Measurements from ENCODE around the gene ANGPT4.
"Not testable (repeated sequence)": the region's sequence is repeated elsewhere in the genome, so short reads cannot be mapped to it uniquely, and the experiment has no call there.

ANGPT4 gene

DNA sequence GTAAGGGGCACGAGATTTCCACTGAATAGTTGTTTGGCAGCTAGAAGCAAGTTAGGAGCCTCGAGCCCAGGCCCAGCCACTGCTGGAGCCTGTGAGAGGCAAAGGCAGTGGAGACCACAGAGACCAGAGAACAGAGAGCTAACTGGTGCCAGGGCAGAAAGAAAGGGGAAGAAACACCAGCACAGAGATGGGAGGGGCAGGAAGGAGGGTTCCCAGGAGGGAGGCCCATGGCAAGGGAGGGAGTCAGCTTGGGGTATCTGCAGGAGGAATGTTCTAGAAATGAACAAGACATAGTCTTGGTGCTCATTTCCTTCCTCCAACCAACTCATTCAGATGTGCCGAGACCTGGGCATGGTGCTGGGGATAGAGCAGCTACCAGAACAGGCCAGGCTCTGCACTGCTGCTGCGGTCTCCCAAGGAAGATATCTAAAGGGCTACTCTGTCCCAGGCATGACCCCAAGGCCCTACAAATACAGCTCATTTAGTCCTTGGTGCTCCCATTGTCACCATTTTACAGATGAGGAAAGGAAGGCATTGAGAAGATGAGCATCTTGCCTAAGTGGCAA is 10.7 kb downstream of the ANGPT4 start:
- DNase-seq = no peak

- DNase-seq = no peak
Observed at GRCh38 chr20:904039-904545, 12.0 kb downstream of the ANGPT4 start.

DNA sequence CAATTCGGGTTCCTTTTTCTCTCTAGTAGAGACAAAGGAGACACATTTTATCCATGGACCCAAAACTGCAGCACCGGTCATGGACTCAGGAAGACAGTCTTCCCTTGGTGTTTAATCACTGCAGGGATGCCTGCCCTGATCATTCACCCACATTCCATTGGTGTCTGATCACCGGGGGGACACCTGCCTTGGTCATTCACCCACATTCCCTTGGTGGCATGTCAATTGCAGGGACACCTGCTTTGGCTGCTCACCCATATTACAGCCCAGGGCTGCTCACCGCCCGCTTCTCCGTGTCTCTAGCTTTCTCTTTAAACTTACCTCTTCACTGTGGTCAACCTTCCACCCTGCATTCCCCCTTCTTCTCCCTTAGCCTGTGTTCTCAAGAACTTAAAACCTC is 18.7 kb downstream of the ANGPT4 start:
- DNase-seq = not testable (repeated sequence)

DNA sequence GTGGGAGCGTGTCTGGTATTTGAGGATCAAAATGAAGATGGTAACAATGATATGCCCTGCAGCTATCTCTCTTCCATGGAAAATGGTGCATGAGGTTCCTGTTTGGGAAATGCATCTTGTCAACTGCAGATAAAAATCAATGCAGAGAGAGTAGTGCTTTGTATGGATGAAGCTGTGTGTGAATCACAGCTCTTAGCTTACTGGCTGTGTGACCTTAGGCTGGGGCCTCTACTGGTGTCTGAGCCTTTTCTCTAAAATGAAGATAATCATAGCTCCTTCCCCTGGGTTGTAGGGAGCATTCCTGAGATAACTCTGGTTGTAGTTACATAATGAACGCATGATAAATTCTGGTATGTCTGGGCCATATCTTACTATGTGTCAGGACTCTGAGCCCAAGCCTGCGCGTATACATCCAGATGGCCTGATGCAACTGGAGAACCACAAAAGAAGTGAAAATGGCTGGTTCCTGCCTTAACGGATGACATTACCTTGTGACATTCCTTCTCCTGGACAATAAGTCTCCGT is 19.6 kb downstream of the ANGPT4 start:
- no peak for DNase-seq

DNA sequence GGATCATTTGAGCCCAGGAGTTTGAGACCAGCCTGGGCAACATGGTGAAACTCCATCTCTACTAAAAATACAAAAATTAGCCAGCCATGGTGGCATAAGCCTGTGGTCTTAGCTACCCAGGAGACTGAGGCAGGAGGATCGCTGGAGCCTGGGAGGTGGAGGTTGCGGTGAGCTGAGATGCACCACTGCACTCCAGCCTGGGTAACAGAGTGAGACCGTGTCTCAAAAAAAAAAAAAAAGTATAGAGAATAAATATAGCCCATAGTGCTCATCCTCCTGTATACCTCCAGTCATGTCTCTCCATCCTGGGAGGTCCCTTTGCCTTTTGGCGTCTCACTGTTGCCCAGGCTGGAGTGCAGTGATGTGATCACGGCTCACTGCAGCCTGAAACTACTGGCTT is 23.8 kb downstream of the ANGPT4 start:
- not testable (repeated sequence) for DNase-seq

GRCh38 chr20:891706-892080 is 24.4 kb downstream of the ANGPT4 start:
- DNase-seq = no peak

DNA sequence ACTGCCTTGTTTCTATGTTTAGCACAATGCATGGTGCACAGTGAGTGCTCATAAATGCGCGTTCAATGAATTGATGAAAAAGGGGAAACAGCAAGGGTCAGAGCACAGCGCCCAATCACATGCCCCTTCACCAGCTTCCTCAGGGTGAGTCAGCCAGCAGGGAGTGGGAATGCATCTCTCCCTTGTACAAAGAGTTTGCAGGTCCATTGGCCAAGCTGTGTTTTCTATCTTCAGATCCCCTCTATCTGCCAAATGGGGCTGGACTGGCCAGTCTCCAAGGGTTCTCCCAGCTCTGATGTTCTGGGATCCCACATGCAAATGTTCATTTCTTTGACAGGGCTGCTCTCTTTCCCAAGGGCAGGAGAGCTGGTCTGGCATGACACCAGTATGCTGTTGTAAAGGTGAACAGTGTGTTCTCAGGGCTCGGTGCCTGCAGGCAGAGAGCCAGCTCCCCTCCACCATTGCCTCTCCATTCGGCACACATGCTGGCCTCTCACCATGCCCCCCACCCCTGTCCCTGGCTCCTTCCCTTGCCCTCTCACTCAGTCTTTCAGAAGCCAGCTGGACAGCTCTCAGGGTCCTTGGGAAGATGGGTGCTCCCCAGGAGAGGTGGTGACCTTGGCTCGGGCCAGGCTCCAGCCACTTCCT is 25.0 kb downstream of the ANGPT4 start:
- no peak for DNase-seq

GRCh38 chr20:890666-891057 is 25.5 kb downstream of the ANGPT4 start:
- DNase-seq = no peak

DNA sequence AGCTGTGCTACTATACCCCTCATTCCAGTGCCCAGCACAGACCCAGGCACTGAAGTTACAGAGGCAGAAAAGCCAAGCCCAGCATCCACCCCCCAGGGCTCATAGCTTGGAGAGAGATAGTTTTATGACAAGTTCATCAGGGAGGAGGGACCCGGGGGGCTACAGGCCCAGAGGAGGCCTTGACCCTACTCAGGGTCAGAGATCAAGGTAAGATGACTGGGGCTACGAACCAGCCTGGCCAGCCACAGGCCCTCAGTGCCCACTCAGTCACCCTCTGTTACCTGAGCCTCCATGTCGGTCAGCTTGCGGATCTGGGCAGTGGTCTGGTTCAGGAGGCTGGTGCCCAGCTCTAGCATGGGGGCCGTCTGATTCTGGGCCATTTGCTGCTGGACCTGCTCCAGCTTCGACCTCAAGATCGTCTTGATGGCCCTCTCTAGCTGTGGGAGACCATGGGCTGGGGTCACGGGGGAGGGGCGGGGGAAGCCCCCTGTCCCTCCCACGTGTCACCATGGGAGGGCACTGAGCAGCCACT is 26.1 kb downstream of the ANGPT4 start:
- no peak for DNase-seq

DNA sequence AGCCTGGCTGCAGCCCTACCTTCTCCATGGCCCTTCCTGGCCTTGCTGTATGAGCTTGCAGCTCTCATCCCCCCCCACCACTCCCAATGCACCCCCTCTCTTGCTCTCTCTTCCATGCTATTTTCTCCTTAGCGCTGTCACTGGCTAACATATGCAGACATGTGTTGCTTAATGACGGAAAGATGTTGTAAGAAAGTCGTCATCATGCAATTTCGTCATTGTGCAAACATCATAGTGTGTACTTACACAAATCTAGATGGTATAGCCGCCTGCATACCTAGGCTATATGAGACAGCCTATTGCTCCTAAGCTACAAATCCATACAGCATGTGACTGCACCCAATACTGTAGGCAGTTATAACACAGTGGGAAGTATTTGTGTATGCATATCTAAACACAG is 27.0 kb downstream of the ANGPT4 start:
- DNase-seq = no peak

DNA sequence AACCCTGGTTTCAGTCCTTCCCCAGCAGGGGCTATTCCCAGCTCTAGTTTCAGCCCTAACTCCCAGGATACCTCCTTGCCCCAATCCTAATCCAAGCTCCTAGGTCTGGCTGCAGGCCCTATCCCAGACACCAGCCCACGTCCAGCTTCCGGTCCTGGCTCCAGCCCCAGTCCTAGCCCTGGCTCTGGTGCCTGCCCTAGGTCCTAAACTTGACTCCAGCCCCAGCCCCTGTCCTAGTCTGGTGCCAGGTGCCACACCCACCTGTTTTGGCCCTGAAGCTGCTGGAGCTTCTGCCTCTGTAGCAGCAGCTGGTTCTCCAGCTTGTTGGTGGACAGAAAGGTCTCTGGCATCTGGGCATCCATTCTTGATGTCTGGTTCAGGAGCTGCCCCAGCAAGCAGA is 28.1 kb downstream of the ANGPT4 start:
- DNase-seq = no peak

DNA sequence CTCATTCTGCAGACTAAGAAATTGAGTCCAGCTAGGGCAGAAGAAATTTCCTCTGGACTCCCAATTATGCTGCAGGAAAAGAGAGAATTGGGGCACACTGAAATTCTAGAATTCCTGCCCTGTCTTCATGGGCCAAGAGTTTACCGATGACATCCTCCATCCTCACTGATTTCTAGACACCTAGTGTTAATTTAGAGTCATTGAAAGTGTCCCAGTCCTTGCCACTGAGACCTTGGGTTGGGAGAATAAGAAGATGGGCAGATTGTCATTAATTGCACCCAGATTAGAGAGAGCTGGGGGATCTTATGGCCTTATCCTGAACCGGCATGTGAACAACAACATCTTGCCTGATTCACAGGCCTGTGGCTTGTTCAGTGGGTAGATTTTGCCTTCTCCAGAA is 29.0 kb downstream of the ANGPT4 start:
- no peak for DNase-seq

- no peak for DNase-seq
Observed at GRCh38 chr20:884983-885952, 30.9 kb downstream of the ANGPT4 start.

GRCh38 chr20:881783-882144 is 34.4 kb downstream of the ANGPT4 start:
- no peak for DNase-seq

DNA sequence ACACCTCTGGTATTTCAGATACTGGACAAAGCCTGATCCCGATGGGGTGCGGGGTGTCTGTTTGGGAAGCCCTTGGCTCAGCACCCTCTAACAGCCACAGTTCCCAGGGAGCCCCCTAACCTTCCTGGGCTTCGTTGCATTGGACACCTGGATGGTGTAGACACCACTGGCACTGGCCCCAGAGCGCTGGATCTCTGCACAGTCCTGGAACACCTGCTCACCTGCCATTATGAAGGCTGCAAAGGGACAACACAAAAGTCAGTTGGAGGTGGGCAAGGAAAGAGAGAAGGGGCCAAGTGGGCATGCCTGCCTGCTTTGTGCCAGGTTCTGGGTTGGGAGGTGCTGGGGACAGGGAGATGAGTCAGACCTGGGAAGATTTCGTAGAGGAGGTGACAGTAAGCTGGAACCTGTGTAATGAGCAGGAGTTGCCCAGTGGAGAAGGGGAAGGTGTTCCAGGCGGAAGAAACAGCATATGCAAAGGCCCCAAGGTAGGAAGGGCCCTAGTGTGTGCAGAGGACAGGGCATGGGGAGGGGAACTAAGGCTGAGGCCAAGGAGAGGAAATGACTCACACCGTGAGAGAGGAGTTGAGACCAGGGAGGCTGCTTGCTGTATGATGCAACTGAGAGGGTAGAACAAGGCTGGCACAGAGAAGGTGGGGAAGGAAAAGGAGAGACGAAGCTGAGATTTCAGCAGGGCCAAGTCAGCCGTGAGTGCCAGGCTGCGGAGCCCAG is 34.9 kb downstream of the ANGPT4 start:
- DNase-seq = no peak

DNA sequence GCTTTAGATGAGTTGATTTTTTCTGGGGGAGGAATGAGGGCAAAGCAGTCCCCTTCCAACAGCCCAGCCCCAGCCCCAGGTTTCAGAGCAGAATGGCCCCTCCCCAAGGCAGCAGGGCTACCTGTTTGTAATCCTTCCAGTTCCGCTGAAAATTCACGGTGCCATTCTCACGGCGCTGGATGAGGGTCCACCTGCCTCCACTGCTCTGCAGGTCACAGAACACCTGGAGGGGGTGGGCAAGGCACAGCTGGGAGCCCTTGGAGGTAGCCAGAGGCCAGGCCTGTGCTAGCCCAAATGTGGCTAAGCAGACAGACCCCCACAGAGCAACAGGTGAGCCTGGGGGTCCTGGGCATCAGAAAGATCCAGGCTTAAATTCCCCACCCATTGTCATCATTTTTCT is 36.5 kb downstream of the ANGPT4 start:
- DNase-seq = no peak

- no peak for DNase-seq
Observed at GRCh38 chr20:878511-879307, 37.4 kb downstream of the ANGPT4 start.

- DNase-seq = no peak
Observed at GRCh38 chr20:877814-878213, 38.3 kb downstream of the ANGPT4 start.

GRCh38 chr20:875115-875514 is 41.0 kb downstream of the ANGPT4 start:
- no peak for DNase-seq

- no peak for DNase-seq
Observed at GRCh38 chr20:873875-874607, 42.1 kb downstream of the ANGPT4 start.

Measured in activated CD8-positive, alpha-beta memory T cell treated with anti-CD3 and anti-CD28 coated beads, Interleukin-2, amount 50 U/mL, for 4 hours (primary cell).